Measurements from ENCODE around the gene LAMB4. TPM values are rescaled to one million over a fixed set of nuclear protein-coding genes. Genes with fewer than 3 reads are reported as not detected.

The LAMB4 gene
- polyA plus RNA-seq, 1 experiment = 0.33 TPM

- TF ChIP-seq CTCF (IDR thresholded peaks at IDR 0.05; ENCODE audit: low read depth, low read length) = no peak
- DNase-seq (ENCODE audit: low read depth, low spot score) = no peak
- no peaks in the 10 kb centered on the region for H3K27me3 ChIP-seq (ENCODE audit: control insufficient read depth, insufficient read depth, low read length)
- CTCF ChIA-PET = interaction anchor here (1.4 kb wide), 1 partner anchor 29 kb away, joined by 4 read pairs; no protein-coding TSS in a partner anchor
- no peak overlapping the region for H3K27ac ChIP-seq (ENCODE audit: low read depth, low read length)
- POLR2A ChIA-PET = no interaction called here
- no peaks in the 10 kb centered on the region for H3K9me3 ChIP-seq (ENCODE audit: control insufficient read depth, insufficient read depth, low read length)
- H3K4me3 ChIP-seq (ENCODE audit: low read depth, low read length) = no peak overlapping the region
These were observed 84.5 kb downstream of the LAMB4 start for GRCh38 chr7:108045669-108046068.

- no peak overlapping the region for H3K4me3 ChIP-seq (ENCODE audit: low read depth, low read length)
- H3K27me3 ChIP-seq (ENCODE audit: control insufficient read depth, insufficient read depth, low read length) = no peaks in the 10 kb centered on the region
- ChIA-PET POLR2A (no interaction called here), CTCF (interaction anchor here (1.4 kb wide), 1 partner anchor 29 kb away, joined by 4 read pairs; no protein-coding TSS in a partner anchor)
- no peak overlapping the region for H3K27ac ChIP-seq (ENCODE audit: low read depth, low read length)
- no peak for TF ChIP-seq CTCF (IDR thresholded peaks at IDR 0.05; ENCODE audit: low read depth, low read length)
- DNase-seq (ENCODE audit: low read depth, low spot score) = no peak
- no peaks in the 10 kb centered on the region for H3K9me3 ChIP-seq (ENCODE audit: control insufficient read depth, insufficient read depth, low read length)
These were observed 85.0 kb downstream of the LAMB4 start for GRCh38 chr7:108045154-108045553.

GRCh38 chr7:108044345-108044744 is 85.8 kb downstream of the LAMB4 start:
- ChIA-PET POLR2A (interaction anchor here (0.7 kb wide), 1 partner anchor 80 kb away, joined by 8 read pairs; no protein-coding TSS in a partner anchor), CTCF (interaction anchor here (0.7 to 1.4 kb wide), 3 partner anchors 13 to 28 kb away, joined by 4 to 6 read pairs (median 4); no protein-coding TSS in a partner anchor)
- Histone ChIP-seq H3K9me3 (ENCODE audit: control insufficient read depth, insufficient read depth, low read length) (no peaks in the 10 kb centered on the region), H3K4me3 (ENCODE audit: low read depth, low read length) (no peak overlapping the region), H3K27me3 (ENCODE audit: control insufficient read depth, insufficient read depth, low read length) (no peaks in the 10 kb centered on the region), H3K27ac (ENCODE audit: low read depth, low read length) (no peak overlapping the region)
- TF ChIP-seq CTCF (IDR thresholded peaks at IDR 0.05; ENCODE audit: low read depth, low read length) = no peak
- DNase-seq (ENCODE audit: low read depth, low spot score) = no peak

GRCh38 chr7:108038986-108039385 is 91.2 kb downstream of the LAMB4 start:
- H3K4me3 ChIP-seq (ENCODE audit: low read depth, low read length) = no peak overlapping the region
- DNase-seq (ENCODE audit: low read depth, low spot score) = no peak
- POLR2A ChIA-PET = no interaction called here
- CTCF ChIA-PET = interaction anchor here (0.8 kb wide), 2 partner anchors 22 to 107 kb away, joined by 3 read pairs; no protein-coding TSS in a partner anchor
- no peaks in the 10 kb centered on the region for H3K27me3 ChIP-seq (ENCODE audit: control insufficient read depth, insufficient read depth, low read length)
- no peak for TF ChIP-seq CTCF (IDR thresholded peaks at IDR 0.05; ENCODE audit: low read depth, low read length)
- no peaks in the 10 kb centered on the region for H3K9me3 ChIP-seq (ENCODE audit: control insufficient read depth, insufficient read depth, low read length)
- no peak overlapping the region for H3K27ac ChIP-seq (ENCODE audit: low read depth, low read length)

GRCh38 chr7:108037741-108038140 is 92.4 kb downstream of the LAMB4 start:
- Histone ChIP-seq H3K27ac (ENCODE audit: low read depth, low read length) (no peak overlapping the region), H3K27me3 (ENCODE audit: control insufficient read depth, insufficient read depth, low read length) (no peaks in the 10 kb centered on the region), H3K9me3 (ENCODE audit: control insufficient read depth, insufficient read depth, low read length) (no peaks in the 10 kb centered on the region), H3K4me3 (ENCODE audit: low read depth, low read length) (no peak overlapping the region)
- POLR2A ChIA-PET = no interaction called here
- no peak for TF ChIP-seq CTCF (IDR thresholded peaks at IDR 0.05; ENCODE audit: low read depth, low read length)
- DNase-seq (ENCODE audit: low read depth, low spot score) = no peak
- CTCF ChIA-PET = no interaction called here
